Chondrocyte (in vitro differentiated cells): ENCODE data around the gene ZACN. TPM values are rescaled to one million over a fixed set of nuclear protein-coding genes. Genes with fewer than 3 reads are reported as not detected.

ENCODE experiments used
- DNase-seq: peaks from one replicate; pipeline ENCODE4 v3.0.0; 2021; ENCODE audit warnings: mixed read lengths, low spot score
- H3K27ac Mint-ChIP-seq: one replicate; pipeline ENCODE4 v1.8.0; 2021; ENCODE audit warnings: mild to moderate bottlenecking, moderate library complexity, mixed read lengths; ENCODE audit not compliant: unreplicated experiment
- H3K27me3 Mint-ChIP-seq: 2 replicates; pipeline ENCODE4 v1.8.0; 2021; ENCODE audit warnings: low read depth, mixed read lengths
- H3K36me3 Mint-ChIP-seq: 2 replicates; pipeline ENCODE4 v1.8.0; 2021; ENCODE audit warnings: low read depth, mixed read lengths
- H3K4me1 Mint-ChIP-seq: 2 replicates; pipeline ENCODE4 v1.8.0; 2021; ENCODE audit warnings: low read depth, mild to moderate bottlenecking, mixed read lengths
- H3K4me3 Mint-ChIP-seq: one replicate; pipeline ENCODE4 v1.8.0; 2021; ENCODE audit warnings: mild to moderate bottlenecking, moderate library complexity, mixed read lengths; ENCODE audit not compliant: unreplicated experiment
- H3K9me3 Mint-ChIP-seq: 2 replicates; pipeline ENCODE4 v1.8.0; 2021; ENCODE audit warnings: low read depth, mixed read lengths
- total RNA-seq: library from RNA; stranded (reverse); gene quantifications from 3 replicates; pipeline ENCODE4 v1.2.1, GENCODE V29; 2021
- TF ChIP-seq, protein P1 (sequence below): fragments of 200-600 bp; sonication (generic); IDR thresholded peaks from 2 replicates; pipeline ENCODE4 v1.5.0; 2021; ENCODE audit warnings: antibody characterized with exemption, mild to moderate bottlenecking, moderate library complexity

Gene ZACN
- total RNA-seq, 1 donor from 2014 or later = not detected

- H3K27me3 Mint-ChIP-seq = no peaks in the 10 kb centered on the region
- no peak for DNase-seq
- H3K27ac Mint-ChIP-seq = no peak overlapping the region
- TF ChIP-seq, protein P1, sequence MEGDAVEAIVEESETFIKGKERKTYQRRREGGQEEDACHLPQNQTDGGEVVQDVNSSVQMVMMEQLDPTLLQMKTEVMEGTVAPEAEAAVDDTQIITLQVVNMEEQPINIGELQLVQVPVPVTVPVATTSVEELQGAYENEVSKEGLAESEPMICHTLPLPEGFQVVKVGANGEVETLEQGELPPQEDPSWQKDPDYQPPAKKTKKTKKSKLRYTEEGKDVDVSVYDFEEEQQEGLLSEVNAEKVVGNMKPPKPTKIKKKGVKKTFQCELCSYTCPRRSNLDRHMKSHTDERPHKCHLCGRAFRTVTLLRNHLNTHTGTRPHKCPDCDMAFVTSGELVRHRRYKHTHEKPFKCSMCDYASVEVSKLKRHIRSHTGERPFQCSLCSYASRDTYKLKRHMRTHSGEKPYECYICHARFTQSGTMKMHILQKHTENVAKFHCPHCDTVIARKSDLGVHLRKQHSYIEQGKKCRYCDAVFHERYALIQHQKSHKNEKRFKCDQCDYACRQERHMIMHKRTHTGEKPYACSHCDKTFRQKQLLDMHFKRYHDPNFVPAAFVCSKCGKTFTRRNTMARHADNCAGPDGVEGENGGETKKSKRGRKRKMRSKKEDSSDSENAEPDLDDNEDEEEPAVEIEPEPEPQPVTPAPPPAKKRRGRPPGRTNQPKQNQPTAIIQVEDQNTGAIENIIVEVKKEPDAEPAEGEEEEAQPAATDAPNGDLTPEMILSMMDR = no peak
- H3K9me3 Mint-ChIP-seq = no peaks in the 10 kb centered on the region
- no peak overlapping the region for H3K4me3 Mint-ChIP-seq
- H3K36me3 Mint-ChIP-seq = peaks cover 46% of the 10 kb centered on the region
- H3K4me1 Mint-ChIP-seq = no peaks in the 10 kb centered on the region
Measured at GRCh38 chr17:76063875-76064546, 15.0 kb upstream of the ZACN start.

DNA sequence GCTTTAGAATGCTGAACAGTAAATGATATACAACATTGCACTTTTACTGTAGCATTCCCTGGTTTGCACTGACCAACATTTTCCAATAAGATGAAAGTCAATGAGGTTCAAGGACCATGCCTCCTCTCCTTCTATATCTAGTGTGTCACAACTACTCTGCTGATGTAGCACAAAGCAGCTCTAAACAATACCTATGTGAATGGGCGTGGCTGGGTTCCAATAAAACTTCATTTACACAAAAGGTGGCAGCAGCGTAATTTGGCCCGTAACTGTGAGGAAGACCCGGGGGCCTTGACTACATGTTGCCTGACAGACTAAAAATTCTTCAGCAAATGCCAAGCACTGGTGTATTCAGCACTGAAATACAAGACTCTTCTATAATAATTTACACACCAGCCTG lies 13.2 kb upstream of the ZACN start:
- no peaks in the 10 kb centered on the region for H3K27me3 Mint-ChIP-seq
- no peak overlapping the region for H3K4me3 Mint-ChIP-seq
- H3K27ac Mint-ChIP-seq = no peak overlapping the region
- H3K4me1 Mint-ChIP-seq = peaks cover 10% of the 10 kb centered on the region
- TF ChIP-seq, protein P1 = no peak
- no peak for DNase-seq
- no peaks in the 10 kb centered on the region for H3K9me3 Mint-ChIP-seq
- peaks cover 38% of the 10 kb centered on the region for H3K36me3 Mint-ChIP-seq

DNA sequence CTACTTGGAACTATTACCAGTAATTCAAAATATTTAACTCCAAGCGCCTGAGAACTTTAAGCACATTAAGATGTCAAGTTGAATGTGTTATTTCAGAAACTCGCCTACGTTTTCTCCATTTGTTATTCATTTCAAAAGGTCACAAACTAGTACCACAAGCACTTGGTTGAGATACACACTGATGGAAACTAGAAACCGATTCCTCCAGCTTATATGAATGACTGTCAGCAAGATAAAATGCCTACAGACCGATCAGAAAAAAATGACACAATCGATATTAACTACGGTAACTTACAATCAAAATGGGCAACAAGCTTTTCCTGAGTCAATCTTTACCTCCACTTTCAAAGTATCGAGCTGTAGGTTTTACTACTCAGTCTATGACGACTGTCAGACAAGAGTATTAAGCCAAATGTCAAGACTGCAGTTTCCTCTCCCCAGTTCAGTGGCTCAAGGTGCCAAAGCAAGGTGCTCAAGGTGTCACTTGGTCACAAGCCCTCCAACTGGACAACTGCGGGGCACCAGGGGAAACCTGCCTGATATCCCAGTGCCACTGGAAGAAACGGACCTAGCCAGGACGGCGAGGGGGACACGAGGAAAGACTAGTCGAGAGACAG lies 7.3 kb upstream of the ZACN start:
- no peak for DNase-seq
- peak overlapping the region; percentile 89 for H3K27ac Mint-ChIP-seq
- peak overlapping the region; percentile 94 for H3K4me3 Mint-ChIP-seq
- H3K4me1 Mint-ChIP-seq = peaks cover 37% of the 10 kb centered on the region
- H3K27me3 Mint-ChIP-seq = peaks cover 21% of the 10 kb centered on the region
- no peaks in the 10 kb centered on the region for H3K9me3 Mint-ChIP-seq
- TF ChIP-seq, protein P1 = no peak
- H3K36me3 Mint-ChIP-seq = peaks cover 8% of the 10 kb centered on the region

- DNase-seq = peak; percentile 99
- Mint-ChIP-seq H3K4me3 (peak within 1 kb of the TSS; percentile 94), H3K27ac (peak within 1 kb of the TSS; percentile 89), H3K27me3 (peaks cover 28% of the 10 kb centered on the region), H3K36me3 (peaks cover 6% of the 10 kb centered on the region), H3K9me3 (no peaks in the 10 kb centered on the region), H3K4me1 (peaks cover 37% of the 10 kb centered on the region)
- TF ChIP-seq, protein P1 = no peak
Measured at GRCh38 chr17:76072148-76072858, 6.7 kb upstream of the ZACN start, which contains the start of gene SRP68. Gene SRP68 (minus strand): TSS chr17:76072517. CDS start chr17:76072491, 26 bp downstream.
